Mesothelial cell of epicardium (in vitro differentiated cells): ENCODE measurements around the gene ACBD4. TPM values are rescaled to one million over a fixed set of nuclear protein-coding genes. Genes with fewer than 3 reads are reported as not detected.

Source experiments
- DNase-seq, 2 experiments: peaks; one replicate each; pipeline ENCODE4 v3.0.0; 2021; ENCODE audit warnings: low spot score in 2 of 2; ENCODE audit not compliant: unreplicated experiment in 2 of 2
- H3K27ac Mint-ChIP-seq: 2 replicates; pipeline ENCODE4 v1.8.0; 2021; ENCODE audit warnings: mixed read lengths
- H3K27me3 Mint-ChIP-seq: 2 replicates; pipeline ENCODE4 v1.8.0; 2021; ENCODE audit warnings: low read depth, mixed read lengths
- H3K36me3 Mint-ChIP-seq: 2 replicates; pipeline ENCODE4 v1.8.0; 2021; ENCODE audit warnings: mixed read lengths
- H3K4me1 Mint-ChIP-seq: 2 replicates; pipeline ENCODE4 v1.8.0; 2021; ENCODE audit warnings: mixed read lengths
- H3K4me3 Mint-ChIP-seq: 2 replicates; pipeline ENCODE4 v1.8.0; 2021; ENCODE audit warnings: mild to moderate bottlenecking, moderate library complexity, mixed read lengths
- H3K9me3 Mint-ChIP-seq: 2 replicates; pipeline ENCODE4 v1.8.0; 2021; ENCODE audit warnings: mixed read lengths
- CTCF ChIP-seq: fragments of 200-600 bp; sonication (generic); IDR thresholded peaks from one replicate; pipeline ENCODE4 v1.5.0; 2021; ENCODE audit warnings: antibody characterized with exemption; ENCODE audit not compliant: unreplicated experiment
- total RNA-seq: library from RNA; stranded (reverse); gene quantifications from 3 replicates; pipeline ENCODE4 v1.2.1, GENCODE V29; 2021

The ACBD4 gene
- total RNA-seq, 1 donor from 2014 or later = 17.4 TPM

- H3K27ac Mint-ChIP-seq = peak overlapping the region; percentile 83
- H3K4me1 Mint-ChIP-seq = peaks cover 37% of the 10 kb centered on the region
These were observed 15.7 kb downstream of the ACBD4 start for GRCh38 chr17:45150911-45151809.

GRCh38 chr17:45155029-45155428, 19.5 kb downstream of the ACBD4 start:
- no peak for TF ChIP-seq CTCF
- DNase-seq = no peak
- Mint-ChIP-seq H3K4me1 (peaks cover 51% of the 10 kb centered on the region), H3K9me3 (no peaks in the 10 kb centered on the region), H3K36me3 (no peaks in the 10 kb centered on the region), H3K27ac (peak overlapping the region; percentile 89), H3K4me3 (no peak overlapping the region), H3K27me3 (no peaks in the 10 kb centered on the region)

More at GRCh38 chr17:45150911-45151809, 15.7 kb downstream of the ACBD4 start:
- peak overlapping the region; percentile 98 for H3K4me3 Mint-ChIP-seq
- H3K27me3 Mint-ChIP-seq = no peaks in the 10 kb centered on the region
- no peaks in the 10 kb centered on the region for H3K36me3 Mint-ChIP-seq
- no peak for DNase-seq
- no peak for TF ChIP-seq CTCF
- no peaks in the 10 kb centered on the region for H3K9me3 Mint-ChIP-seq

- DNase-seq = no peak
- TF ChIP-seq CTCF = no peak
- Mint-ChIP-seq H3K4me3 (no peak overlapping the region), H3K9me3 (no peaks in the 10 kb centered on the region), H3K27me3 (no peaks in the 10 kb centered on the region), H3K36me3 (no peaks in the 10 kb centered on the region), H3K4me1 (peaks cover 52% of the 10 kb centered on the region), H3K27ac (peak overlapping the region; percentile 89)
These were observed 20.0 kb downstream of the ACBD4 start for GRCh38 chr17:45155483-45155882.

- Mint-ChIP-seq H3K27me3 (no peaks in the 10 kb centered on the region), H3K36me3 (no peaks in the 10 kb centered on the region), H3K4me1 (peaks cover 47% of the 10 kb centered on the region), H3K9me3 (no peaks in the 10 kb centered on the region), H3K4me3 (no peak overlapping the region), H3K27ac (peak overlapping the region; percentile 66)
- DNase-seq = no peak
- TF ChIP-seq CTCF = no peak
These were observed 20.8 kb downstream of the ACBD4 start for GRCh38 chr17:45156242-45156641.

GRCh38 chr17:45160447-45161287, 25.2 kb downstream of the ACBD4 start:
- no peak for TF ChIP-seq CTCF
- Mint-ChIP-seq H3K4me3 (peak overlapping the region; percentile 98), H3K4me1 (peaks cover 52% of the 10 kb centered on the region), H3K9me3 (no peaks in the 10 kb centered on the region), H3K36me3 (peaks cover 4% of the 10 kb centered on the region), H3K27me3 (no peaks in the 10 kb centered on the region), H3K27ac (peak overlapping the region; percentile 97)
- peak; percentile 57 to 77 for DNase-seq
